ENCODE results near the gene PRMT1. TPM values are rescaled to one million over a fixed set of nuclear protein-coding genes. Genes with fewer than 3 reads are reported as not detected.

Gene PRMT1
- total RNA-seq, 2 donors from 2014 or later, result 142 to 300 TPM

- whole genome bisulfite sequencing, result 0% methylated on average over 26 of the region's 34 CpGs
- intact Hi-C loops (cut with DNase I), result loop anchor here (2.0 to 5.0 kb wide), 3 partner anchors 34 to 90 kb away; partner anchors contain the start of genes AP2A1, PRR12 and SCAF1
- H3K27me3 ChIP-seq (replicated peaks; ENCODE audit: insufficient read depth), result no peaks in the 10 kb centered on the region
- peaks cover 11% of the 10 kb centered on the region for H3K4me1 ChIP-seq (replicated peaks)
- H3K36me3 ChIP-seq, result peaks cover under 1 to 1% of the 10 kb centered on the region in 2 donors
- H3K4me3 ChIP-seq, result peak overlapping the region; percentile 66 to 92
- no peaks in the 10 kb centered on the region for H3K9me3 ChIP-seq
- no peak for TF ChIP-seq CTCF (IDR thresholded peaks at IDR 0.05)
- TF ChIP-seq POLR2AphosphoS5 (IDR thresholded peaks at IDR 0.05), result peak; percentile 91
- TF ChIP-seq POLR2A (IDR thresholded peaks at IDR 0.05), result no peak
- peak; percentile 100 for DNase-seq (ENCODE audit: low spot score)
- peak overlapping the region; percentile 83 to 93 for H3K27ac ChIP-seq
Observed at GRCh38 chr19:49676784-49677230, 264 bp upstream of the PRMT1 start.

GRCh38 chr19:49677901-49678674, 1.0 kb downstream of the PRMT1 start:
- no peaks in the 10 kb centered on the region for H3K27me3 ChIP-seq (replicated peaks; ENCODE audit: insufficient read depth)
- peak; percentile 40 for DNase-seq (ENCODE audit: low spot score)
- 4% methylated on average over 21 of the region's 21 CpGs for WGBS
- peaks cover 8 to 9% of the 10 kb centered on the region in 2 donors for H3K36me3 ChIP-seq
- H3K4me3 ChIP-seq, result peak overlapping the region; percentile 66 to 92
- H3K27ac ChIP-seq, result peak overlapping the region; percentile 83 to 93
- TF ChIP-seq CTCF (IDR thresholded peaks at IDR 0.05), result peak in 3 of 4 experiments; percentile 57 to 67 (median 58)
- TF ChIP-seq POLR2A (IDR thresholded peaks at IDR 0.05), result no peak
- TF ChIP-seq POLR2AphosphoS5 (IDR thresholded peaks at IDR 0.05), result peak; percentile 16
- peaks cover 11% of the 10 kb centered on the region for H3K4me1 ChIP-seq (replicated peaks)
- intact Hi-C loops (cut with DNase I), result loop anchor here (2.0 to 5.0 kb wide), 3 partner anchors 35 to 89 kb away; partner anchors contain the start of genes AP2A1, PRR12 and SCAF1
- H3K9me3 ChIP-seq, result no peaks in the 10 kb centered on the region

GRCh38 chr19:49678985-49679770, 2.1 kb downstream of the PRMT1 start:
- intact Hi-C loops (cut with DNase I), result loop anchor here (5.0 kb wide), 2 partner anchors 87 to 88 kb away; partner anchors contain the start of genes AP2A1 and PRR12
- Histone ChIP-seq H3K27me3 (replicated peaks; ENCODE audit: insufficient read depth) (no peaks in the 10 kb centered on the region), H3K4me3 (no peak overlapping the region), H3K4me1 (replicated peaks) (peaks cover 11% of the 10 kb centered on the region), H3K27ac (no peak overlapping the region), H3K9me3 (no peaks in the 10 kb centered on the region), H3K36me3 (peaks cover 8 to 9% of the 10 kb centered on the region in 2 donors)
- DNase-seq (ENCODE audit: low spot score), result no peak
- 54% methylated on average over 12 of the region's 12 CpGs for WGBS
- no peak for TF ChIP-seq POLR2AphosphoS5 (IDR thresholded peaks at IDR 0.05)
- no peak for TF ChIP-seq POLR2A (IDR thresholded peaks at IDR 0.05)
- TF ChIP-seq CTCF (IDR thresholded peaks at IDR 0.05), result no peak

GRCh38 chr19:49679771-49680413, 2.8 kb downstream of the PRMT1 start:
- peaks cover 9 to 12% of the 10 kb centered on the region in 2 donors for H3K36me3 ChIP-seq
- intact Hi-C loops (cut with DNase I), result loop anchor here (5.0 kb wide), 2 partner anchors 87 to 88 kb away; partner anchors contain the start of genes AP2A1 and PRR12
- peak overlapping the region in 1 of 2 donors; percentile 62 for H3K27ac ChIP-seq

More at GRCh38 chr19:49679771-49680413, 2.8 kb downstream of the PRMT1 start:
- 55% methylated on average over 10 of the region's 10 CpGs for WGBS
- H3K4me3 ChIP-seq, result no peak overlapping the region
- H3K9me3 ChIP-seq, result no peaks in the 10 kb centered on the region
- H3K4me1 ChIP-seq (replicated peaks), result peaks cover 11% of the 10 kb centered on the region
- H3K27me3 ChIP-seq (replicated peaks; ENCODE audit: insufficient read depth), result no peaks in the 10 kb centered on the region
- DNase-seq (ENCODE audit: low spot score), result no peak
- TF ChIP-seq POLR2A (IDR thresholded peaks at IDR 0.05), result no peak
- no peak for TF ChIP-seq POLR2AphosphoS5 (IDR thresholded peaks at IDR 0.05)
- no peak for TF ChIP-seq CTCF (IDR thresholded peaks at IDR 0.05)
